Parathyroid adenoma (tissue), 2 donors: ENCODE measurements around the gene USH2A.

Source experiments
- H2AFZ ChIP-seq: fragments of 300-600 bp; sonication (generic); one replicate; pipeline ENCODE4 v1.7.0; 2017; ENCODE audit warnings: antibody characterized with exemption, mild to moderate bottlenecking
- H3K27ac ChIP-seq: fragments of 300-600 bp; sonication (generic); one replicate; pipeline ENCODE4 v1.7.0; 2017
- H3K27me3 ChIP-seq: fragments of 300-600 bp; sonication (generic); one replicate; pipeline ENCODE4 v1.7.0; 2017; ENCODE audit warnings: low read length; ENCODE audit not compliant: control insufficient read depth, insufficient read depth
- H3K36me3 ChIP-seq: fragments of 300-600 bp; sonication (generic); one replicate; pipeline ENCODE4 v1.7.0; 2017; ENCODE audit warnings: low read length; ENCODE audit not compliant: control insufficient read depth, insufficient read depth
- H3K4me1 ChIP-seq: fragments of 300-600 bp; sonication (generic); one replicate; pipeline ENCODE4 v1.7.0; 2017; ENCODE audit warnings: control low read depth
- H3K4me2 ChIP-seq: fragments of 300-600 bp; sonication (generic); one replicate; pipeline ENCODE4 v1.7.0; 2017; ENCODE audit warnings: low read length
- H3K4me3 ChIP-seq: fragments of 300-600 bp; sonication (generic); one replicate; pipeline ENCODE4 v1.7.0; 2017; ENCODE audit warnings: low read depth, low read length
- H3K79me2 ChIP-seq: fragments of 300-600 bp; sonication (generic); one replicate; pipeline ENCODE4 v1.7.0; 2017; ENCODE audit warnings: control low read depth
- H3K9ac ChIP-seq: fragments of 300-600 bp; sonication (generic); one replicate; pipeline ENCODE4 v1.7.0; 2017; ENCODE audit warnings: mild to moderate bottlenecking
- H3K9me3 ChIP-seq: fragments of 300-600 bp; sonication (generic); one replicate; pipeline ENCODE4 v1.7.0; 2017; ENCODE audit warnings: low read length; ENCODE audit not compliant: control insufficient read depth
- TF ChIP-seq, protein P1 (sequence below): fragments of 300-600 bp; sonication (generic); IDR thresholded peaks from one replicate; pipeline ENCODE4 v1.7.0; 2017; ENCODE audit warnings: antibody characterized with exemption, mild to moderate bottlenecking
- donor health status: primary hyperparathyroidism.

USH2A gene

DNA sequence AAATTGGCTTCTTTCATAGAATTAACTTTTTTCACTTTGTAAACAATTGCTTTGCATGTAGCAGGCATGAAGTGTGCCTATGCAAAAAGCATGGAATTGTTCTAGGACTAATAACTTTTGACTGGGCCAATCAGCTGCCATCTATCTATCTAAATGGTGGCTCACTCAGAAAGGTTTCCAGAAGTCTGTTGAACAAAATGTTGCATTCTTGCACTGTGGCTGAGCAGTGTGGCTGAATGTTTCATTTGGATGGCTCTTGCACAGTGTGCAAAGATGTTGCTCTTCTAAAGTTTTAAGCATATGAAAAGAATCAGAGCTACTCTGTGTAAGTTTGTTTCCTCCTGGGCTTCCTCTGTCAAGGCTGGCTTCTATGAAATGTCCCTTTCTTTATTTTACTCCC is 642.6 kb downstream of the USH2A start:
- Histone ChIP-seq H3K4me3 (no peak overlapping the region), H3K9ac (no peak overlapping the region), H3K4me2 (no peak overlapping the region), H3K27me3 (no peaks in the 10 kb centered on the region), H3K4me1 (no peaks in the 10 kb centered on the region), H3K9me3 (no peaks in the 10 kb centered on the region), H3K36me3 (no peaks in the 10 kb centered on the region), H3K79me2 (no peaks in the 10 kb centered on the region), H3K27ac (no peak overlapping the region), H2AFZ (no peak overlapping the region)
- TF ChIP-seq, protein P1, sequence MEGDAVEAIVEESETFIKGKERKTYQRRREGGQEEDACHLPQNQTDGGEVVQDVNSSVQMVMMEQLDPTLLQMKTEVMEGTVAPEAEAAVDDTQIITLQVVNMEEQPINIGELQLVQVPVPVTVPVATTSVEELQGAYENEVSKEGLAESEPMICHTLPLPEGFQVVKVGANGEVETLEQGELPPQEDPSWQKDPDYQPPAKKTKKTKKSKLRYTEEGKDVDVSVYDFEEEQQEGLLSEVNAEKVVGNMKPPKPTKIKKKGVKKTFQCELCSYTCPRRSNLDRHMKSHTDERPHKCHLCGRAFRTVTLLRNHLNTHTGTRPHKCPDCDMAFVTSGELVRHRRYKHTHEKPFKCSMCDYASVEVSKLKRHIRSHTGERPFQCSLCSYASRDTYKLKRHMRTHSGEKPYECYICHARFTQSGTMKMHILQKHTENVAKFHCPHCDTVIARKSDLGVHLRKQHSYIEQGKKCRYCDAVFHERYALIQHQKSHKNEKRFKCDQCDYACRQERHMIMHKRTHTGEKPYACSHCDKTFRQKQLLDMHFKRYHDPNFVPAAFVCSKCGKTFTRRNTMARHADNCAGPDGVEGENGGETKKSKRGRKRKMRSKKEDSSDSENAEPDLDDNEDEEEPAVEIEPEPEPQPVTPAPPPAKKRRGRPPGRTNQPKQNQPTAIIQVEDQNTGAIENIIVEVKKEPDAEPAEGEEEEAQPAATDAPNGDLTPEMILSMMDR, result no peak

DNA sequence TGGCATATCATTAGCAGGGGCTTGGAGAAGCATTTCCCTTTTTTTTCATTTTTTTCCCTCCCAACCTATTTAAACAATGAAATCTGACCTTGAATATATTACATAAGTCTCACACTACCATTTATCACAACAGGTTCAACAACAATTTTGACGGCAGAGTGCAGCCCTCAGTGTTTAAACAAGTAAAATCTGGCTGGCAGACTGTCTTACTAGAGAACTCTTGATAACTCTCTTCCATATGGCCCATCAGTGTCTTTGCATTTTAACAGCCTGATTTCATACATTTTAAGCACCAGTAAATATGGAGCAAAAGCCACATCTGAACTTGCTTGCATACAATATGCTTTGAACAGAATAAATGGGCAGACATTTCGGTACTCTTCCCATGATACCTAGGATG is 643.1 kb downstream of the USH2A start:
- Histone ChIP-seq H3K36me3 (no peaks in the 10 kb centered on the region), H3K4me2 (no peak overlapping the region), H3K4me3 (no peak overlapping the region), H3K9me3 (no peaks in the 10 kb centered on the region), H3K79me2 (no peaks in the 10 kb centered on the region), H3K9ac (no peak overlapping the region), H3K27me3 (no peaks in the 10 kb centered on the region), H2AFZ (no peak overlapping the region), H3K4me1 (no peaks in the 10 kb centered on the region), H3K27ac (no peak overlapping the region)
- TF ChIP-seq, protein P1, result no peak

DNA sequence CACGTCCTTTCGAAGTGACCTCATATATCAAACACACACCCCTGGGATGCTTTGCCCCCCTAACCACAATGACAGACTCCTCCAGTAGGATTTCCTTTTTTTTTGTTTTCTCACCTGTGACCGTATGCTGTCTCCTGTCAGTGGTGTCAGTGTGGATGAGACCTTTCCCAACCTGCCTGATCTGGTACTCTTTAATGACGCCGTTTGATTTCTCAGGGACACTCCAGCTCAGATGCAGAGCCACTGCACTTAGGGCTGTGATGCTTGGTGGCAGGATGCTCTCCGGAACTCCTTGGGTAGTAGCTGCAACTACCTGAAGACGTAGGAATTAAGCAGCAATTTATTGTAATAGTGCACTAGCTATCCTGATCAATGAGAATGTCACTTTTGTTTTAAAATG is 643.5 kb downstream of the USH2A start:
- H3K27ac ChIP-seq, result no peak overlapping the region
- no peaks in the 10 kb centered on the region for H3K27me3 ChIP-seq
- H3K9me3 ChIP-seq, result no peaks in the 10 kb centered on the region
- H3K36me3 ChIP-seq, result no peaks in the 10 kb centered on the region
- H3K9ac ChIP-seq, result no peak overlapping the region
- H3K4me3 ChIP-seq, result no peak overlapping the region
- no peak overlapping the region for H3K4me2 ChIP-seq
- TF ChIP-seq, protein P1, result no peak
- no peaks in the 10 kb centered on the region for H3K4me1 ChIP-seq
- no peaks in the 10 kb centered on the region for H3K79me2 ChIP-seq
- no peak overlapping the region for H2AFZ ChIP-seq

DNA sequence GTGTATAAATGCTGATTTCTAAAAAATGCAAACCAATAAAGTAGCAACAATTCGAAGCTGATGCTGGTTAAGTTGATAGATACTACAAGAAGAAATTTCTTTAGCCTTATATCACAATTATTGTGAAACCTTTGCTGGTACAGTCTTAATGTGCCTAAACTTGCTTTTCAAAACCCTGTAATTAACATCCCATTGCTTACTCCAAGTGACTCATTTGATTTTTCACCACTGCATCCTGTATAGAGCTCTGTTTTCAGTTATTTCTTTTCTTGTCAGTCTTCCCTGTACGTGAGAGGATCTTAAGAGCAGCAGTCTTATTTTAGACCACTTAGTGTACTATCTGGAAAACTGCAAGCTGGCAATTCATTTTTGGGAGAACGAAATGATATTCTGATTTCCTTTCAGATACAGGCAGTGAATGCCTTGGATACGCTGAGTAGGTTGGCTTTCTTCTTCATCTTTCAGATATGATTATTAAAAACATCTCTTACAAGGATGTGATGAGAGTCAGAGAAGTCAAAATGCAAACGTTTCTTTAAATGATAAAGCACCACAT is 645.8 kb downstream of the USH2A start:
- no peaks in the 10 kb centered on the region for H3K27me3 ChIP-seq
- no peak overlapping the region for H3K4me2 ChIP-seq
- H3K9me3 ChIP-seq, result no peaks in the 10 kb centered on the region
- H2AFZ ChIP-seq, result no peak overlapping the region
- H3K27ac ChIP-seq, result no peak overlapping the region
- no peak overlapping the region for H3K9ac ChIP-seq
- no peaks in the 10 kb centered on the region for H3K36me3 ChIP-seq
- H3K79me2 ChIP-seq, result no peaks in the 10 kb centered on the region
- no peak overlapping the region for H3K4me3 ChIP-seq
- TF ChIP-seq, protein P1, result no peak
- no peaks in the 10 kb centered on the region for H3K4me1 ChIP-seq

GRCh38 chr1:215776336-215776735 is 646.9 kb downstream of the USH2A start:
- Histone ChIP-seq H3K4me3 (no peak overlapping the region), H3K4me1 (no peaks in the 10 kb centered on the region), H3K36me3 (no peaks in the 10 kb centered on the region), H2AFZ (no peak overlapping the region), H3K9ac (no peak overlapping the region), H3K9me3 (no peaks in the 10 kb centered on the region), H3K27ac (no peak overlapping the region), H3K79me2 (no peaks in the 10 kb centered on the region), H3K4me2 (no peak overlapping the region), H3K27me3 (no peaks in the 10 kb centered on the region)
- TF ChIP-seq, protein P1, result no peak
